RCC 7860 (cell line): ENCODE measurements around the gene TACR2.

ENCODE experiments used
- DNase-seq: peaks from one replicate; pipeline ENCODE4 v3.0.0-alpha.2; 2015; ENCODE audit warnings: low spot score
- FAIRE-seq: peaks from 2 replicates; lab custom pipeline; 2012; peaks lifted over from hg19 to GRCh38; lab: Jason Lieb, UNC

Gene TACR2

DNA sequence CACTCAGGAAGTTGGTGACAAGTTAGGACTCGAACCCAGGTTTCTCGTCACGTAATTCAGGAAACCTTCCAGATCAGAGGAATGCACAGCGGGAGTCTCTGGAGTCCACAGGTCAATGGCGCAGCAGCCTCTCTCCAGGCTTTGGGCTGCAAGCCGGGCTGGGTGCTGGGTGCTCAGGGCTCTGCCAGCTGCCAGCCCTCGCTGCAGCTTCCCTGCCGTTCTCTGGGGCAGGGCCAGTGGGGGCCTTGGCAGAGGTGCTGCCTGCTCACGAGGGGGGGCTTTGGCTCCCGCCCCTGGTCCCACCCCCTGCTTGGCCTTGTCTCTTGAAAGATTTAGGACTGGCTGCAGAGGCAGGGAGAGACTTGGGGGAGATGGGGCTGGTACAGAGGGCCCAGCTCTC is at the start of gene TACR2:
Gene TACR2, minus strand, starts transcription at position 224 of the 400 bp plus-strand sequence. CDS start 595 bp downstream, outside the sequence.
- FAIRE-seq (no peak), DNase-seq (no peak)

DNA sequence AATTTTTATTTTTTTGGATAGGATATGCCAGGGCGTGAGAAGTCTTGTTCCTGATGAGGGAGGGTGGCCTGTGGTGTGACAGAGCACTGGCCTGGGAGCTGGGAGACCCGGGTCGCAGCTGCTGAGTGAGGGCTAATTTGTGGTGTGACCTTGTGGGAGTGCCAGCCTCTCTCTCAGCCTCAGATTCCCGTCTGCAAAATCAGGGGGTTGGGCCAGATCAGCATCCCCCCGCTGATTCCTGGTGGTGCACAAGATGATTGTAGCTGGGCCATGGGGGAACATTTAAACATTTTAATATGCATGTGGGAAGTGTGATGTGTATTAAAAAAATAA is 49.4 kb upstream of the TACR2 start:
- FAIRE-seq (no peak), DNase-seq (no peak)

DNA sequence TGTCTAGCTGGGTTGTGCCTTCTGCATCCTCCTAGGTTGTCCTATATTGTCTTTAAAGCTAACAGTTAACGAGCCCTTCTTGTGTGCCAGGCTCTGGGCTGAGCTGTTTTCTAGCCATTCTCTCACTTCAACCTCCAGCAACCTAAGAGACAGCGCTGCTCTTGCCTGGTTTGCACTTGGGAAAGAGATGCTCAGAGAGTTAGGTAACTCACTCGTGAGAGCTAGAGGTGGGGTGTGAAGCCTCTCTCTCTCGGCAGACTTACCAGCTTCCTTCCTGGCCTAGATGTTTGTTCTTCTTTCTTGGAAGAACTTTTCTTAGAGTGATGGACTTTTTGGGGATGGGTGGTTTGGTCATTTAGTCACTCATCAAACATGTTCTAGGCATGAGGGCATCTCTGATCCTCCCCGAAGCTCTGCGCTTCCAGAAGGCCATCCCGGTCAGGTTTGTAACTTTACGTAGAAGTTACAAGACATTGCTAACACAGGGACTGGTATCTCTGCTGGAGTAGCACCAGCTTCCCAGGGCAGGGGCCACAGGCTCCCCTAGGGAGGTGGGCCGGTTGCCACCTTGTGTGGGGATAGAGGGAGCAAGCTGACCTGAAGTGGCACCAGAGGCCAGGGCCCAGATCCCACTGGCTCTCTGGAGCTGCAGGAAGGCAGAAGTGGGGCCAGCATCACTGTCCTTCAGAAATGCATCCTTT is 48.9 kb upstream of the TACR2 start:
- no peak for DNase-seq
- FAIRE-seq, result no peak

DNA sequence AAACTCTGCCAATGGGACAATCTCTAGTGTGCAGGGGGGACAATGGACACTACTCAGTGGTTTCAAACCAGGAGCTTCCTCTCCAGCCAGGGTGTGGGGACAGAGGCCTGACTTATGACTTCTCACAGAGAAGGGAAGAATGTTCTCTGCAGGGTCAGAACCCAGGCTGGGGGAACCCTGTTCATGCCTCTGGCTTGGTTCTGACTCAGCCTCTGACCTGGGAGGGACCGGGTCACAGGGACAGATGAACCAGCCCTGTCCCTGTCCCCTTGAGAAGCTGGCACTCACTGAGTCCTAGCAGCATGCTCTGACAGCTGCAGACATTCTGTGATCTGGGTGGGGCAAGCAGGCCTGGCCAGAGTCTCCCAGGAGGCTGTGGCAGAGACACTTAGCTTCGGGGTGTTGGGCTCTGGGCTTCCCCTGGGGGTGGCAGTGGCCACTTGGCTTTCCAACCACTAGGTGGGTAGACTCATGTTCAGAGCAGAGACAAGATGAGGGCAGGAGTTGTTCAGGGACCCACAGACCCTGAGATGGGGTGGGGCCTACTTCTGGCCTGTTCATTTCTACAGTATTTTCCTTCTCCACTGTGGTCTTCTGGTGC is 48.2 kb upstream of the TACR2 start:
- no peak for FAIRE-seq

DNA sequence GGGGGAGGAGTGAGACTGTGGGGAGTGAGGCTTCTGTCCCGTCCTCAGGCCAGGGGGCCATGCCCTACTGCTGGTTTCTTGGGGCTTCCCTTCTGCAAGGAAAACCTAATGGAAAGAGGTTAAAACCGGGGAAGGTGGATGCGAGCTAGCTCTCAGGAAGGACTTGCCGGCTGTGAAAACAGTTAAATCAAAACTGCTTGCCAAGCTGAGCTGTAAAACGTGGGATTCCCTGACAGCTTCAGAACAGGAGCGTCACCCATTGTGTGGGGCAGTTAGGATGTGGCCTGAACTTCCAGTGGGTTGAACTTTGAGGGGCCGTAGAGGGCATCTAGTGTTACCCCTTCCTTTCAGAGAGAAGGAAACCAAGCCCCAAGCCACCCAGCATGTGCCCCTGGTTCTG is 47.7 kb upstream of the TACR2 start:
- no peak for FAIRE-seq
- DNase-seq, result no peak

More for the DNA sequence above, 48.2 kb upstream of the TACR2 start:
- DNase-seq, result no peak

DNA sequence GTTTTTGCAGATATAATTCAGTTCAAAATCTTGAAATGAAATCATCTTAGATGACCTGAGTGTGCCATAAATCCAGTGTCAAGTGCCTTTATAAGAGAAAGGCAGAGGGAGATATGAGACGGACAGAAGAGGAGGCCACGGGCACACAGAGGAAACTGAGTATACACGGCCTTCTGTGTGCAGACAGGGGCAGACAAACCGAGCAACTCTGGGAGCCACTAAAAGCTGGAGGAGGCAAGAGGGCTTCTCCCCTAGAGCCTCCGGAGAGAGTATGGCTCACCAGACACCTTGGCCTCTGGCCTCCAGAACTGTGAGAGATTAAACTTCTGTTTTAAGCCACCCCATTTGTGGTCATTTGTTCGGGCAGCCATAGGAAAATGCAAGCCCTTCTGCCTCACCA is 47.2 kb upstream of the TACR2 start:
- FAIRE-seq (no peak), DNase-seq (no peak)

DNA sequence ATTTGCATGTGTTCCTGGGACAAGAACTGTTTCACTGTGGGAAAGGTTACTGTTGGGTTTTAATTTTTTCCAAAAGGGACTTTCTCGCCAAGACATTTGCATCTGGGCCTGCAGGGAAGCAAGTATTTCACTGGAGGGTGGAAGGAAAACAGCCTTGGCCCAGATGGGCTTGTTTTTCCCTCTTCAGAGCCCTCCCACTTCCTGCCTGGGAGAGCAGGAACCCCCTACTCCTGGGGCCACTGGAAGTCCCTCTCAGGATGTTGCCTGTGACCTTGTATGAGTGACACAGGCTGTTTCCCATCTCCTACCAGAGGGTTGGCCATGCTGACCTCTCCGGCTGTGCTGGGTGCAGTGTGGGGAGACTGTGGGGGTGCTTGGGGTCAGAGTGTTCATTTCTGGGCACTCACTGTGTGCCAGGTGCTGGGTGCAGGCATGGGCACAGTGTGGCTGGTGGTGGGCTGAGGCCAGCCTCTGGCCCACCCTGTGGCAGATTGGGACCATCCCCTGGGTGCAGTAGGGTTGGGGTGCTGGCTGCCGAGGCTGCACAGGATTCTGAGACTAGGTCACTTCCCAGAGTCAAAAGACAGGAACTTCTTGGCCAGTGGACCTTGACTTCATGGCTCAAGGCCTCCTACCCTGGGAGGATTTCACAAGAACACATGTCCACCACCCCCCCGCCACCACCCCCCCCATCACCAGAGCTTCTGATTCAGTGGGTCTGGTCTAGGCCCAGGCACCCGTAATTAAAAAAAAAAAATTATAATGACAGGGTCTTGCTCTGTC is 44.7 kb upstream of the TACR2 start:
- DNase-seq (peak; percentile 37), FAIRE-seq (no peak)

DNA sequence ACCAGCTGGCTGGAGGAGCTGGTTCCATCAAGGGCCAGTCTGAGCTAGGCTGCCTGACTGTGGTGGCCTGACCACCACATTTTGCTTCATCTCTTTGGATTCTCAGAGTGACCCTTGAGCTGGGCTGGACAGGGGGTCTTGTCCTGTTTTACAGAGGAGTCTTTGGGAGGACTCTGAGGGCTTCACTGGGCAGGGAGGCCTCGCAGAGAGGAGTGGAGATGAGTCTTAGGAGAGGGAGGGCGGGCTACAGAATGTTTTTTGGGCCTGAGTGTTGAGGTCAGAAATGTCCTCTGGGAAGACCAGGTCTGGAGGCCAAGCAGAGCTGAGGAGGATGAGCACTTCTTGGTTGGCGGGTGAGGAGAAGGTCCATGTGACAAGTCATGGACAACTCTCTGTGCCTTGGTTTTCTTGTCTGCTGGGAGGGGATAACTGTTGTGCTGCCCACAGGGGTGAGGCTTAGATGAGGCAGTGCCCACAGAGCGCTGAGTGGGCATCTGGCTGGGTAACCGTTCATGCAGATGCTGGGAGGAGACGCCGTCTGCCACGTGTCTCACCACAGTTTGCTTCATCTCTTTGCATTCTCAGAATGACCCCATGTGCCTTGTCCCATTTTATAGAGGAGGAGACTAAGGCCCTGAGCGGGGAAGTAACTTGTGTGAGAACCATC is 44.0 kb upstream of the TACR2 start:
- no peak for FAIRE-seq

DNA sequence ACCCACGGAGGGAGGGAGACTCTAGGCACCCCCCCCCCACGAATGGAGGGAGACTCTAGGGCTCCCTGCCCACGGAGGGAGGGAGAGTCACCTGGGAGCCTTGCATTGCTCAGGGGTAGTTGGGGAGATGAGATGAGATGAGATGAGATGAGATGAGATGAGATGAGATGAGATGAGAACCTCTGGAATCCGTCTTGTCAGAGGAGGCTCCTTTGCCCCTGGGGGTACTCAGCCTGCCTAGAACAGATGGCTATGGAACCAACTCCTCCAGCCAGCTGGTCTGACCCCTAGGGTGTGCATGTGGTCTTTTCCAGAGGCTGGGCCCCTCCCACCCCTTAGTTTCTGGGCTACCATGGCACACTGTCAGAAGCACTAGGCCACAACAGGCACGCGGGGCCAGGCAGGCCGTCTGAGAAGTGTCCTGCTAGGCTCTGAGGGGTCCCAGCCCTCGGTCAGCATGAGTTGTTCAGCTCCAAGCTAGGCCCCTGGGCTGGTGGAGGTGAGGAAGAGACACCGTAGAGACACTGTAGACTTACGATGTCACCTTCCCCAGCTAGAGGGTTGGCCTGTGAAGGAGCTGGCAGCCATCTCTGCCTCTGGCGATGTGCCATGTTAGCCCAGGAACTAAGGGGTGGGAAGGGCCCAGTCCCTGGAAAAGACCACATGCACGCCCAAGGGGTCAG is 43.3 kb upstream of the TACR2 start:
- FAIRE-seq, result no peak

More for the DNA sequence above, 44.0 kb upstream of the TACR2 start:
- DNase-seq, result no peak

DNA sequence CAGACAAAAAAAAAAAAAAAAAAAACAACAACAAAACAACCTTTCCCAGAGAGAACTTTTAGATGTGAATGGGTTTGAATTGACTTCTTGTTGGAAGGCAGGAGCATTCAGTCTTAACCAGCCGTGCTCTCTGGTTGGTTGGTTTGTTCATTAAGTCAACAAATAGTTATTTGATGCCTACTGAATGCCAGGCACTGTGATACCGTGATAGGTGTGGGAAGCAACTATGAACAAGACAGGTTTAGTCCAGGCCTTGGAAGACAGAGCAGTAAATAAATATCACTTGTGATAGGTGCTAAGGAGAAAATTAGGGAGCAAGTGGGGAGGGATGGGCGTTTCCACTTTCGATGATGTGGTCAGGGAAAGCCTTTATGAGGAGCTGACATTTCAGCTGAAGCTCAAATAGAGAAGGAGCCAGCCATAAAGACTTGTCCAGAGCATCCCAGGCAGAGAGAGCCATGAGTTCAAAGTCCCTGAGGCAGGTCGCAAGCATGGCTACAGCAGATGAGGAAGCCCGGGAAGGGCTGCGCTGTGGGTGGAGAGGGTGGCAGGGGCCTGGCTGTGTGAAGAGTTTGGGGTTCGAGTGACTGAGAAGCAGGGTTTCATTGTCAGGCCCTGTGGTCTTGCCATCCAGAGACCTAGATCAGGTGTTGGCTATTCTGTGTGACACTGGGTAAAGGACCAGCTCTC is 42.5 kb upstream of the TACR2 start:
- FAIRE-seq (no peak), DNase-seq (no peak)

More for the DNA sequence above, 43.3 kb upstream of the TACR2 start:
- no peak for DNase-seq

DNA sequence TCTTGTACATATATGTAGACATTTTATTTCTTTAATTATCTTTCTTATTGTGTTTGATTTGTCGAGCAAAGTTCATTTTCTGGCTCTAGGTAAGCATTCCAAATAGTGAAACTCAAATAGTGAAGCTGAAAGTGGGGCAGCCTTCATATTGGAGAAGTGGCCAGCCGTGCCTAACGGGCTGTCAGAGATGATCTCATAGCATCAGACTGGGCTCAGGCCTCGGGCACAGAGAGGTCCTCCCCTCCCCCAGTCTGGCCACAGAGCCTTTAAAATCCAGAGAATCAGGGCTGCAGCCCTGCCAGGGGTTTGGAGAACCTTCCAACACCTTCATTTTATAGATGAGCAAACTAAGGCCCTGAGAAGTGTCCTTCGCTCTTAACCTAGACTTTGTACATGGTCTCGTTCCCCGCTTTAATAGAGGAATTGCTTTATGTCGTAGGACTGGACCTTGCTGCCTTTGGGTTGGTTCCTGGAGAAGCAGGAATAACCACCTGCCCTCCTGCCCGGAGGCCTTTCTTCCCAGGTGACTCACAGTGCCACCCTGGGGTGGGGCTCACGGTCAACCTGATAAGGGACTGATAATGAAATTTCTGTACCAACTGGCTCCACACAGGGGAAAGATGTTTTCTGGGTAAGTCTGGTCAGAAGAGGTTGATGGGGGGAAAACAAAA is 41.8 kb upstream of the TACR2 start:
- DNase-seq, result no peak
- no peak for FAIRE-seq

DNA sequence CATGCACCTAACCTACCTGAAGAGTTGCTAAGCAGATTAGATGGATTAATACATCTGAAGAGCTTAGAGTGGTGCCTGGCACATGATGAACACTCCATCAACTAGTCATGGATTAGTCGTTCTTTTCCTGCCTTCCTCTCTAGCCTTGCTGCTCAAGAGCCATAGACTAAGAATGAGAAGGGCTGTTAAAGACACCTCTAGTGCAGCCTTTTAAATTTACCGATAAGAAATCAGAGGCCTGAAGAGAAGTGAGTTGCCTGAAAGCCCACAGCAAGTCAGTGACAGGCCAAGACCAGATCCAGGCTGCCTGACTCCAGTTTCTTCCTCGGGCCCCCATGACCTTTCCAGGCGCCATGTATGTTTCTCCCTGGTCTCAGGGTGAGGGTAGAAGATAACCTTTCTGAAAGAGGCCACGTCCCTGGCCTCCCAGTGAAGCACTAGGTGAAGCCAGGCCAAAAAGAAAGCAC is 41.1 kb upstream of the TACR2 start:
- peak; percentile 42 for DNase-seq
- FAIRE-seq, result no peak

DNA sequence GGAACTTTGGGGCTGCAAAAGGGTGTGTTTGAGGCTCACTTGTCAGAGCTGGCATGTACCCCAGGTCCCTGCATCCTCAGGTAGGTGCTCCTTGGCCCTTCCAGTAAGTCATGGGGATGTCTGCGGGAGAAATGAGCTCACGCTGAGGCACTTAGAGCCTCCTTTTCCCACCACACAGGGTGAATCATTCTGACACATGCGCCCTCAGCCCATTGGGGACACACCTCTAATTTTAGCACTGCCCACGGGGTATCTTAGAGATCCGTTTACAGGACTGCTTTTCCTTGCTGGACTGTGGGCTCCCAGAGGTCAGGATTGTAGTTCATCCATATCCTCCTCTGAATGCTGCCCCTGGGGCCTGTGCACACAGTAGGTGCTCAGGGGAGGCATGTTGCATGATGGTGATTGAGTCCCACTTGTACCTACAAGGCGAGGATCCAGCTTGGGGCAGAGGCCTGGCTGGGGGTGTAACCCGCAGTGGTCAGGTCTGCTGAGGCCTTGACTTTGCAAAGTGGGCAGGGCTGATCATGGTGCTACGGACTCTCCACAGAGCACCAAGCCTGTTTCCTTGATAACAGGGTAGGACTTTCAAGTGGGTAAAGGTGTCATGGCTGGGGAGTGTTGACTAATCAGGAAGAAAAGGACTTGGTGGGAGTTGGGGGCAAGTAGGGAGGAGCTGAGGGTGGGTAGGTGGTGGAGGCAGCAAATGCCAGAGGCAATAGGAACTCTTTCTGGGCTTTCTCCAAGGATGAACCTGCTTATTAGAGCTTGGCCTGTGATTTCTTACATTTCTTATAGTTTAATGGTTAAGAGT is 40.4 kb upstream of the TACR2 start:
- FAIRE-seq, result no peak
- DNase-seq, result peak; percentile 26

DNA sequence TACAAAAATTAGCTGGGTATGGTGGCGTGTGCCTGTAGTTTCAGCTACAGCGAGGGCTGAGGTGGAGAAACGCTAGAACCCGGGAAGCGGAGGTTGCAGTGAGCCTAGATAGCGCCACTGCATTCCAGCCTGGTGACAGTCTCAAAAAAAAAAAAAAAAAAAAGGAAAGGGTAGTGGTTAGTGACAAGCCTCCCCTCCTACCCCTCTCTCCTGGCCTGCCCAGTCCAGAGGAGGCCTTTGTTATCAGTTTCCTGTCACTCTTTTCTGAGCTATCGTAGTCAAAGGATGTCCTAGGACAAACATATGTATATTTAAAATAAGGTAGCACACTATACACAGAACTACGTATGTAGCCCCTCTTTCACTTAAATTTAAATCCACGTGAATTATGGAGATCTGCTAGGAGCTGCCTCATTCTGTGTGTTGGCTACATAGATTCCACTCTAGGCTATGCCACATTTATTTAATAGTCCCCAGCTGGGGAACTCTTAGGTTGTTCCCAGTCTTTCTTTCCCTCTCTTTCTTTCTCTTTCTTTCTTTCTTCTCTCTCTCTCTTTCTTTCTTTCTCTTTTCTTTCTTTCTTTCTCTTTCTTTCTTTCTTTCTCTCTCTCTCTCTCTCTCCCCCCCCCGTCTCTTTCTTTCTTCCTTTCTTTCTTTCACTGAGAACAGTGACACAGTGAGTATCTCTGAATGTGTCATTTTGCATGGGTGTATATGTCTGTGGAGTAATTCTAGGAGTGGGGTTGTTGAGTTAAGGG is 38.5 kb upstream of the TACR2 start:
- no peak for FAIRE-seq
- no peak for DNase-seq

DNA sequence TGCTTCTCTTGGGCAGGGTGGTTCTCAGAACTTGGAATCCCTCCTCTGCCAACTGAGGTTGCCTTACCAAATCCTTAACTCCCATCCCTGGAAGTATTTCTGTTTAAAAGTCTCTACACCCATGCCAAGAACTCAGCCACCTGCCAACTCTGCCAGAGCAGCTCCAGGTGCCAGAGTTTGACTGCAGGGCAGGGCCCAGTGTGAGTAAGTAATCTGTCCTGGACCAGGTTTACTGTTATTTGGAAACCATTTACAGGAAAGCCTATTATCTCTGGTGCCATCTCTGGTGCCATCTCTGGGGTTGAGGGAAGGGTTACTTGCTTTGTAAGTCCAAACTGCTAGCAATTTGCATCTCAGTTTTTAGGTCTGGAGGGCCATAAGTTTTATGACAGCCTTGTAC is 37.1 kb upstream of the TACR2 start:
- FAIRE-seq (no peak), DNase-seq (no peak)

DNA sequence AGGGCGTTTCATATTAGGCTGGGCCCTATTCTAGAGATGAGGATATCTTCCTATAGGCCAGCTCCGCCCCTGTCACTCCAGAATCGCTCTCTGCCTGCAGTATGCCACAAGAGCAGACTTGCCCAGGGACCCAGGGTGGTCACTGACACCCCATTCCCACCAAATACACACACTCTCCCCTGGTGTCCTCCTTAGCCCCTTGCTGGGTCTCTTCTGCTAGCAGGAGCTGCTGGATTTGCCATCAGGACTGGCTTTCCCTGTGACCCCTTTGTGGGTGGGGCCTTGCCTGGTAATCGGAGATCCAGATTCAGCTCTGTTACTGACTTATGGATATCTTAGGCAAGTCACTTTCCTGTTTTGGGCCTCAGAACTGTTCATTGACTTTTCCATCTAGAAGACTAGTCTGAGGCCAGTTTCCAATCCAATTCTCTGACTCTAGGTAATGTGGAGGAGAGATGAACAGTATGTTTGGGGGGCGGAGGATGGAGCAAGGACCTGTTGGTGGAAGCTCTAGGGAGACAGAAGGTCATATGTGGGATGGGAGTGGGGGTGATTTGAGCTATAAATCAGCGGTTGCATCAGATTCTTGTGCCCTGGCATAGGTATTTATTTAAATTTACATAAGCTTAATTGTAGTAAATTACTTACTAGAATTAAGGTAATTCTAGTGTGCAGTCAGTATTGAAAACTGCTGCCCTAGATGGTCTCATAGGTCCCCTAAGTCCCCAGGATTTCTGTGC is 36.1 kb upstream of the TACR2 start:
- FAIRE-seq (no peak), DNase-seq (no peak)

DNA sequence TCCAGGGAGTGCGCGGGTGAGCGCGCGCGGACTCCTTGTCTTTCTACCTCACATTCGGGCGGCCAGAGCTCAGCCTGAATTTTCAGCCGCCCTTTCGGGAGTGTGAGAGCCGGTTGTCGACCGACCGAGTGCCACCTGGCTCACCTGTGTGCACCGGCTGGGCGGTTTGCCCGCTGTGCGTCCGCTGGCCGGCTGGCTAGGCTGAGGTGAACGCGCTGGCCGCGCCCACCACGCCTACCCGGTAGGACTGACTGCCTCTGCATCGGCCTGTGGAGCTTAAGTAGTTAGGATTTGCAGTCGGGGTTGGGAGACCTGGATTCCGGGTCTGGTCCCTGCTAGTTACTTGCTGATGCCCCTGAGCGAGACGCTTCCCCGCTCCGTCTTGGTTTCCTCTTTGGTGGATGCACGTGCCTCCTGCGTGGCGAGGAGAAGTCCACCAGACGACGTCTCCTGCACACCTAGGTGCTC is 35.1 kb upstream of the TACR2 start:
- FAIRE-seq, result no peak
- DNase-seq, result no peak
